Tibial artery (tissue), 4 donors: ENCODE measurements around the gene TRAPPC10.

Experiments used
- DNase-seq, 2 donors: peaks; one replicate each; pipeline ENCODE4 v3.0.0-alpha.2; 2019
- H3K27ac ChIP-seq, 2 donors: fragments of 200-600 bp; sonication (generic) in 1 of 2; 1 replicate in 1 of 2; 2 replicates in 1 of 2; pipeline ENCODE4 v1.5.1; 2018 to 2019; ENCODE audit warnings: mild to moderate bottlenecking in 1 of 2
- H3K27me3 ChIP-seq, 2 donors: fragments of 200-600 bp; sonication (generic) in 1 of 2; one replicate each; pipeline versions ENCODE4 v1.5.1 to v1.6.0; 2016 to 2019
- H3K36me3 ChIP-seq, 3 donors: fragments of 200-600 bp; sonication (generic) in 2 of 3; one replicate each; pipeline ENCODE4 v1.5.1; 2016 to 2019; ENCODE audit warnings: mild to moderate bottlenecking in 2 of 3
- H3K4me1 ChIP-seq, 4 donors: fragments of 200-600 bp; sonication (generic) in 2 of 4; 1 replicate in 3 of 4; 2 replicates in 1 of 4; pipeline ENCODE4 v1.5.1; 2016 to 2019
- H3K4me3 ChIP-seq, 2 donors: fragments of 200-600 bp; sonication (generic) in 1 of 2; 1 replicate in 1 of 2; 2 replicates in 1 of 2; pipeline ENCODE4 v1.5.1; 2018 to 2019; ENCODE audit warnings: mild to moderate bottlenecking in 2 of 2
- H3K9me3 ChIP-seq, 3 donors: fragments of 200-600 bp; sonication (generic) in 1 of 3; one replicate each; pipeline ENCODE4 v1.5.1; 2016 to 2019
- CTCF ChIP-seq, 2 experiments: fragments of 200-600 bp in 1 of 2; fragments of 450-650 bp in 1 of 2; IDR thresholded peaks; one replicate each; pipeline ENCODE4 v1.5.1; 2017 to 2019; ENCODE audit warnings: antibody characterized with exemption in 2 of 2, mild to moderate bottlenecking in 1 of 2, moderate library complexity in 1 of 2
- intact Hi-C: fragments of 100-400 bp; cut with DNase I; formaldehyde crosslinking; loops from one replicate; pipeline ENCODE4 v1.15.0; 2023; ENCODE audit warnings: low total_unique reads

TRAPPC10 gene

GRCh38 chr21:44065428-44065827, 53.3 kb downstream of the TRAPPC10 start:
- Histone ChIP-seq H3K36me3 (peaks cover 23 to 75% (median 56%) of the 10 kb centered on the region in 3 donors), H3K27me3 (no peaks in the 10 kb centered on the region), H3K9me3 (no peaks in the 10 kb centered on the region), H3K27ac (no peak overlapping the region), H3K4me3 (no peak overlapping the region), H3K4me1 (no peaks in the 10 kb centered on the region)
- no peak for TF ChIP-seq CTCF (IDR thresholded peaks at IDR 0.05)
- DNase-seq = no peak
- intact Hi-C loops = no loop called here

GRCh38 chr21:44066116-44066515, 54.0 kb downstream of the TRAPPC10 start:
- no peak for TF ChIP-seq CTCF (IDR thresholded peaks at IDR 0.05)
- H3K4me1 ChIP-seq = no peaks in the 10 kb centered on the region
- intact Hi-C loops = no loop called here
- no peak overlapping the region for H3K4me3 ChIP-seq
- no peaks in the 10 kb centered on the region for H3K9me3 ChIP-seq
- H3K27me3 ChIP-seq = no peaks in the 10 kb centered on the region
- H3K27ac ChIP-seq = no peak overlapping the region
- DNase-seq = peak in 1 of 2 donors; percentile 24
- peaks cover 23 to 80% (median 51%) of the 10 kb centered on the region in 3 donors for H3K36me3 ChIP-seq

GRCh38 chr21:44067011-44067839, 55.1 kb downstream of the TRAPPC10 start:
- no peak for TF ChIP-seq CTCF (IDR thresholded peaks at IDR 0.05)

GRCh38 chr21:44070391-44070790, 58.3 kb downstream of the TRAPPC10 start:
- H3K27ac ChIP-seq = no peak overlapping the region
- H3K36me3 ChIP-seq = peaks cover 18 to 80% (median 40%) of the 10 kb centered on the region in 3 donors

More at GRCh38 chr21:44067011-44067839, 55.1 kb downstream of the TRAPPC10 start:
- no peaks in the 10 kb centered on the region for H3K27me3 ChIP-seq
- no peak overlapping the region for H3K27ac ChIP-seq
- H3K9me3 ChIP-seq = no peaks in the 10 kb centered on the region
- H3K4me1 ChIP-seq = no peaks in the 10 kb centered on the region
- H3K36me3 ChIP-seq = peaks cover 28 to 86% (median 48%) of the 10 kb centered on the region in 3 donors
- H3K4me3 ChIP-seq = no peak overlapping the region
- no peak for DNase-seq
- intact Hi-C loops = no loop called here

GRCh38 chr21:44071359-44072104, 59.4 kb downstream of the TRAPPC10 start:
- intact Hi-C loops = no loop called here

More at GRCh38 chr21:44070391-44070790, 58.3 kb downstream of the TRAPPC10 start:
- TF ChIP-seq CTCF (IDR thresholded peaks at IDR 0.05) = no peak
- intact Hi-C loops = no loop called here
- Histone ChIP-seq H3K4me1 (no peaks in the 10 kb centered on the region), H3K27me3 (no peaks in the 10 kb centered on the region), H3K4me3 (no peak overlapping the region), H3K9me3 (no peaks in the 10 kb centered on the region)
- DNase-seq = no peak

More at GRCh38 chr21:44071359-44072104, 59.4 kb downstream of the TRAPPC10 start:
- H3K9me3 ChIP-seq = no peaks in the 10 kb centered on the region
- no peak for TF ChIP-seq CTCF (IDR thresholded peaks at IDR 0.05)
- H3K4me1 ChIP-seq = no peaks in the 10 kb centered on the region
- no peak overlapping the region for H3K4me3 ChIP-seq
- no peaks in the 10 kb centered on the region for H3K27me3 ChIP-seq
- H3K36me3 ChIP-seq = peaks cover 27 to 82% (median 44%) of the 10 kb centered on the region in 3 donors
- DNase-seq = no peak
- H3K27ac ChIP-seq = no peak overlapping the region
